GM21723 (cell line): ENCODE results near the gene TMEM17.

Experiments used
- ATAC-seq: cut with Tn5 transposase; IDR thresholded peaks from one replicate; pipeline ENCODE4 v1.9.1; 2021; ENCODE audit warnings: mild to moderate bottlenecking, moderate library complexity; ENCODE audit not compliant: unreplicated experiment

TMEM17 gene

DNA sequence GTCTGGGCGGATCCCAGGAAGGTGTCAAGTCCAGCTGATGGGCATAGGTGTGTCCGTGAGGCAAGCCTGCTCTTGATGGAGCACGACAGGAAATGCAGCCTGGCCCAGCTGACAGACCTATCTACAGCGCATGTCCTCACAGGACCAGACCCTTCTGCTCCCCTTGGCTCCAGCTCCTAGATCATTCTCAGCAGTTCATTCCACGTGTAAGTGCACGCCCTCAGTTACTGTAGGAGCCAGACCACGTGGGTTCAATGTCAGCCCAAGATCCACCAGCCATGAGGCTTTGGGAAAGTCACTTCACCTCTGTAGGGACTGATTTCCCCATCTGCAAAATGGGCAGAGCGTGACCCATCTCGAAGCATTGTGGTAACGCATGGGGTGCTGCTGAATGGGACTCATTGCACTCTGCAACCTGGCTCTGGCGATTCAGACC lies 47.8 kb downstream of the TMEM17 start:
- ATAC-seq = no peak

DNA sequence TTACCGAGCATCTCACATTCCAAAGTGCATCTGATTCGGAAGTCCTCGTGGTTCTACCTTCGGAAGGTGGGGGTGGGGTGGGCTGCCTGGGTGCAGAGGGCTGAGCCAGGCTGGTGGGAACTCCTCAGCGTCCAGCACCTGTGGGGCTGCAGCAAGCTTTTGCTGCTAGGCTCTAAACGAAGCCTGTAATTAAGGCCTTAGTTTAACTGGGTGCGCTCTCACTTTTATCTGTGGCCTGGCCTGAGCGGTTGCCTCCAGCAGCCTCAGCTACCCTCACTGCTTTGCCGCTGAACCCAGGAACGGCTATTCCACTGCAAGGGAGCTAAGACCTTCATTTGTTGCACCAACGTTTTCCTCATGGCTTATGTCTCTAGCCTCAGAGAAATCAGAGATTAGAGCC lies 48.4 kb downstream of the TMEM17 start:
- no peak for ATAC-seq

DNA sequence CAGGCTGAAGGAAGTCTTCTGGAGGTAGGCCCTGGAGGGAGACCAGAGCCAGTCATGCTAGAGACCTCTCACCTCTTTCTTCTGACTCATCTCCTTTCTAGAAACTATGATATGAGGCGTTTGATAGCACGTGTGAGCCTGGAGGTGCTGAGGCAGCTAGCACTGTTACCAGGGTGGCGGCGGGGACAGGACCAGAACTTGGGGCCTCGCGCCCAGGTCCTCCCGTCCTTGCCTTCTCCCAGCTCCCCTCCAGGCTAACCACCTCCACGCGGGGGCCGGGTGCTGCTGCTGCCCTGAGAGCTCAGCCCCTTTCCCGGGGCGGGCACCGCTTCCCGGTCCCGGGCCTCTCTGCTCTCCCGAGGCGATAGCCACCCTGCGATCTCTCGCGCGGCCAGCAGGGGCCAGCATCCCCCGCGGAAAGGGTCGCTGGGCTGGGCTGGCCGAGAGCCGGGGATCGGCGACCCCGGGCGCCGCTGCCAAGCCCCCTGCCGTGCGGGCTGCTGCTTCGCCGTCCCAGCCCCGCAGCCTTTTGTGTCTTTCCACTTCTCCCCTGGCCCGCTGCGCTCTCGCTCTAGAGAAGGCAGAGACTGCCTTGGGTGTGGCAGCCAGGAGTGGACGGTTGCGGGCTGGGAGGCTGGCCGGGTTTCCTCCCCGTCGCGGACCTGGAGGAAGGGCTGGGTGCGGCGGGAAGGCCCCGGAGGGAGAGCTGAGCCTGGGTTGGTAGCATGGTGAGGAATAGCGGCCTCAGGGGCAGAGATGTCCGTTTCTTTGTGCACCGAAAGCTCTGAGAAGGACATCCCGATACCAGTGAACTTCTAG lies 49.1 kb downstream of the TMEM17 start:
- peak; percentile 90 for ATAC-seq

DNA sequence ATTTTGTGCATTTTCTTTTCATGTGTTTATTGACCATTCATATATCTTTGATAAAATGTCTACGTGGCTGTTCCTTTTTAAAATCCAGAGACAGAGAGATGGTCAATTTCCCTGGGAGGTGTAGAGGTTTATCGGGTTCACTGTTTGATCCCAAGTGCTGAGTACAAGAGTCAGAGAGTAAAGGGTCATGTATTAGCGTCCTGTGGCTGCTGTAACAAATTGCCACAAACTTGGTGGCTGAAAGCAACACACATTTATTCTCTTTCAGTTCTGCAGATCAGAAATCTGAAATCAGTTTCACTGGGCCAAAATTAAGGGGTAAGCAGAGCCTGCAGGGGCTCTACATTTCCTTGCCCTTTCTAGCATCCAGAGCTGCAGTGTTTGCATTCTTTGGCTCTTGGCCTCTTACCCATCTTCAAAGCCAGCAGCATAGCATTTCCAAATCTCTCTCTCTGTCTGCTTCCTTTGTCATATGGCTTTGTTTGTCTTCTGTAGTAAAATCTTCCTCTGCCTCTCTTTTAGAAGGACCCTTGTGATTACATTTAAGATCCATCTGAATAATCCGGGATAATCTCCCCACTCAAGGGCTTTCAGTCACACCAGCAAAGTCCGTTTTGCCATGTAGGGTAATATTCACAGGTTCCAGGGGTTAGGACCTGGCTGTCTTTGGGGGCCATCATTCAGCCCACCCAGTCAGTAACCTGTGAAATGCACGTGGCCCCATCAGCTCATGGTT lies 49.9 kb downstream of the TMEM17 start:
- no peak for ATAC-seq

DNA sequence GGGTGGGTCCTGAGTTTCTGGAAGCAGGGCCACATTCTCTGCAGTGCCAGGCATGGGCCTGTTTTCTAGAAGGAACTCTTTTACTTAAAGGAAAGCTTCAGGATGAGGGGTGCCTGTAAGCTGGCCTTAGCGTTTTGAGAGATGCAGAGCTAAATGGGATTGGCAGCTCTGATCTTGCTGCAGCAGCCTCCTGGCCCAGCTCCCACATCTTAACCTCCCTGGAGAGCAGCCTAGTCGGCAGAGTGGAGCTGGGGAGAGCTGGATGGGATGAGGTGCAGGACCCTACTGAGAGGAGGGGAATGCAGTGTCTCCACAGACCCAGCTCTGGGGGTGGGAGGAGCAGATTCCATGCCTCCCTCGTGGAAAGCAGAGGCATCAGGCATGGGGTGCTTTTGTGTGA lies 52.0 kb downstream of the TMEM17 start:
- ATAC-seq = no peak

DNA sequence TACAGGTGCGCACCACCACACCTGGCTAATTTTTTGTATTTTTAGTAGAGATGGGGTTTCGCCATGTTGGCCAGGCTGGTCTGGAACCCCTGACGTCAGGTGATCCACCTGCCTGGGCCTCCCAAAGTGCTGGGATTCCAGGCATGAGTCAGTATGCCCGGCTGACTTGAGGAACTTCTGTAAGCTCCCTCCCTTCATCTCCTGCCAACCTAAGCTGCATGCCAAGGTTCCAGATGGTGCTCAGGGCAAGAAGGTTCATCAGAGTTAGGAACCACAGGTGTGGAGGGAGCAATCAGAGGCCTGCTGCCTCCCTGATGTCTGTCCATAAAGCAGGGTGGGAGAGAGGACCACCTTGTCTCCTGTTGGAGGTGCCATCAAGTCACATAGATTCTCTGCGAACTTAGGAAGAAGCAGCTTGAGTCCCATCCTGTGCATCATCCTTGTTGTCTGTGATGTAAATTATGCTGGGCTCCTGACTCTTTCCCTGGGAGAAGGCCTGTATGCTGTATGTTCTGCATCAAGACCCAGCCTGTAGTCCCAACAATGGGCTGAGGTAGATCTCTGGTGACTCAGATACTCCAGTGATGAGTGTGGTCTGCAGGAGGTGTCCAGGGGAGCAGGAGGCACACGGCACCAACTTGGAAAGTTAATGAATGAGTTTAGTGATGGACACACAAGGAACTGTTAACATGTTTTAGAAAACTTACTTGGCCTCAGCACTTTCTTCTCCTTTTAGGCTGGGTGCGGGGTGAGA lies 53.1 kb downstream of the TMEM17 start:
- no peak for ATAC-seq

DNA sequence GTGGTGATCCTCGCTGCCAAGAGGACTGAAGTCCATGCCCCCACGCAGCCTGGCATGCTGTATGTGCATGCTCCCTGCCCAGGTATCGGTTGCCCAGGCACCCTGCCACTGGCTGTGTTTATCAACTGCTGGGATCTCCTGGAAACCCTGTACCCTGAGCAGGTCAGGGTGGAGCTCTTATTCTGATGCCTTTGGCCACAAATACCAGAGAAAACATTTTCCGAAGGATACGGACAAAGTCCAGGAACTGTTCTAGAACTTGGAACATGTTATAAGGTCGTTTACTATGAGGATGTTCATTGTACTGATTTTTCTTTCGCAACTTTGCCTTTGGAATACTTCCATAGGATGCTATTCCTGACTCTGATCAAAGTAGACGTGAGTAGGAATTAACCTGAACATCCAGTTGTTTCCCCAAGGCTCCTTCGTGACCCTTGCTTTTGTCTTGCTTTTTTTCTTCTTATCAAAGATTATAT lies 55.2 kb downstream of the TMEM17 start:
- no peak for ATAC-seq
